GM21423 (cell line): ENCODE results near the gene RANBP3L.
"Not testable (repeated sequence)": the region's sequence is repeated elsewhere in the genome, so short reads cannot be mapped to it uniquely, and the experiment has no call there.

Experiments used
- ATAC-seq: cut with Tn5 transposase; IDR thresholded peaks from one replicate; pipeline ENCODE4 v1.9.1; 2021; ENCODE audit warnings: mild to moderate bottlenecking, moderate library complexity; ENCODE audit not compliant: unreplicated experiment

The RANBP3L gene

GRCh38 chr5:36285837-36286615 lies 15.7 kb downstream of the RANBP3L start:
- no peak for ATAC-seq

- ATAC-seq = not testable (repeated sequence)
Measured at GRCh38 chr5:36283775-36284174, 17.9 kb downstream of the RANBP3L start.

GRCh38 chr5:36281626-36282025 lies 20.1 kb downstream of the RANBP3L start:
- ATAC-seq = no peak

GRCh38 chr5:36279054-36279698 lies 22.5 kb downstream of the RANBP3L start:
- no peak for ATAC-seq

- ATAC-seq = no peak
Measured at GRCh38 chr5:36277521-36278176, 24.1 kb downstream of the RANBP3L start.

GRCh38 chr5:36276864-36277263 lies 24.8 kb downstream of the RANBP3L start:
- no peak for ATAC-seq

- no peak for ATAC-seq
Measured at GRCh38 chr5:36273809-36274526, 27.7 kb downstream of the RANBP3L start.

GRCh38 chr5:36272136-36272690 lies 29.5 kb downstream of the RANBP3L start:
- no peak for ATAC-seq

- no peak for ATAC-seq
Measured at GRCh38 chr5:36270876-36271575, 30.7 kb downstream of the RANBP3L start.

GRCh38 chr5:36270175-36270574 lies 31.5 kb downstream of the RANBP3L start:
- no peak for ATAC-seq

GRCh38 chr5:36269478-36269877 lies 32.2 kb downstream of the RANBP3L start:
- no peak for ATAC-seq

- ATAC-seq = no peak
Measured at GRCh38 chr5:36267905-36268304, 33.8 kb downstream of the RANBP3L start.

- ATAC-seq = no peak
Measured at GRCh38 chr5:36264202-36264760, 37.4 kb downstream of the RANBP3L start.

GRCh38 chr5:36261186-36261585 lies 40.5 kb downstream of the RANBP3L start:
- no peak for ATAC-seq

- ATAC-seq = no peak
Measured at GRCh38 chr5:36253575-36253974, 48.1 kb downstream of the RANBP3L start.

- no peak for ATAC-seq
Measured at GRCh38 chr5:36252722-36253365, 48.9 kb downstream of the RANBP3L start.

GRCh38 chr5:36251218-36251617 lies 50.5 kb downstream of the RANBP3L start:
- no peak for ATAC-seq

GRCh38 chr5:36250427-36250826 lies 51.3 kb downstream of the RANBP3L start:
- ATAC-seq = no peak

- no peak for ATAC-seq
Measured at GRCh38 chr5:36246036-36246800, 55.5 kb downstream of the RANBP3L start.
